Hematopoietic multipotent progenitor cell treated with erythropoietin and hydrocortisone succinate and interleukin-3 and kit ligand, for 15 days (in vitro differentiated cells): ENCODE measurements around the gene PPP4R3B.
"Not testable (repeated sequence)": the region's sequence is repeated elsewhere in the genome, so short reads cannot be mapped to it uniquely, and the experiment has no call there.

ENCODE experiments used
- DNase-seq: peaks from one replicate; pipeline ENCODE4 v3.0.0-alpha.2; 2015; ENCODE audit warnings: low spot score

PPP4R3B gene

GRCh38 chr2:55595536-55595935, 21.9 kb downstream of the PPP4R3B start:
- DNase-seq: no peak

DNA sequence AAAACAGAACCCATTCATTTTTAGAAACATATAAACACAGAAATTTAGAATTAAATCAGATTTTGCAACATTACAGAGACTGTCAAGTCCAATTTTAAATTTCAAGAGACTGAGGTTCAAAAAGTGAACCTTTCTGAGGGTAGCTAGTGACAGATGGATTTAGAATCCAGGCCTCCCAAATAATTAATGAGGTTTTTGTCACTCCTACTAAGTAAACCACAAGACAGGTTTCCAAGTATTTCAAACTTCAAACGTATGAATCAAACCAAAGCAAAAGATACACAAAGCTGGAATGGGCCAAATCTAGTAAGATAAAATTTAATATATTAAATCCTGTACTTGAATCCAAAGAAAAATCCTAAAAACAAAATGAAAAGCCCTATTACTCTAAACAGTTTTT, 25.3 kb downstream of the PPP4R3B start:
- no peak for DNase-seq

GRCh38 chr2:55590810-55591440, 26.5 kb downstream of the PPP4R3B start:
- peak; percentile 46 for DNase-seq

DNA sequence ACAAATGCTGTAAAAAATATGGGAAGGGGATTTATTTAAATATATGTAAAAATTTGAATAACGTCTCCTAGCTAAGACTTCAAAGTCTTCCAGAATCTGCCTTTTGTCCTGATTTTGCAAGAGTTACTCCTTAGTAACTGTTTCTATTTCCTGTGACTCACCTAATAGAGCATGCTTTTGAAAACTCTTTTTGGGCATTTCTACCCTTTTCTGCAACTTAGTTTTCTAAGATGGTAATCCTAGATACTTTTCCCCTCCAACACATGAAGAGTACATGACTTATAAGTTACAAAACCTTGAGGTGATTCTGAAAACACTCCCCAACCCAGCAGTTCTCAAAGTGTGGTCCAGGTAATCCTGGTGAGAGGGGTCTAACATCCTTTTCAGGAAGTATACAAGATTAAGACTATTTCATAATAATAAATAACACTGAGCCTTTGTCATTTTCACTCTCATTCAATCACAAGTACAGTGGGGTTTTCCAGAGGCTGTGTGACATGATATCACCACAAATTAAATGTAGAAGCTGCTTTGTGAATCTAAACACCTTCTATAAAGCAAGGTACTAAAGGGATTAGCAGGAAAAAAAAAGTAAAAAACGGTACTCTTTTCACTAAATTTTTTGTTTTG, 31.9 kb downstream of the PPP4R3B start:
- DNase-seq: no peak

DNA sequence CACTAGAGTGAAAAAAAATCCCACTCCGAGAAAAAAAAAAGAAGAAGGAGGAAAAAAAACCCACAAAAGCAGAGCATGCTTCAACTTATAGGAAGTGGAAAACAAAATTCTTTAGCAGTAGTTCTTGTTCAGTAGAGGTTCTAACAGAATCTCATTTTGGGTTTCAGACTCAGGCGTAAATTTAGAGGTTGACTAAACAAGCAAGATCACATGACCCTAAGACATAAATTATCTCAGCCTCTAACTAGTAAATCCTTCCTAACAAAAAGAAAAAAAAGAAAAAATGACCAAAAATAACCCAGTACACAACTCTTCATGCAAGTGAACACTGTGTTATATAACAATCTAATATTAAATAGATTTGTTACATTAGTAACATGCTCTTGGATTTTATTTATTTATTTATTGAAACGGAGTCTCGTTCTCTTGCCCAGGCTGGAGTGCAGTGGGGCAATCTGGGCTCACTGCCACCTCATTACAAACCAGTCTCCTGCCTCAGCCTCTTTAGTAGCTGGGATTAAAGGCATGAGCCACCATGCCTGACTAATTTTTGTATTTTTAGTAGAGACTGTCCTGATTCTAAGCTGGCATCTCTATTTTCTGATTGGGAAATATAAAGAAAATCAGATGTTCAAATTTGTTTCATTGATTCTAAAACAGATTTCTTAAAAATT, 35.4 kb downstream of the PPP4R3B start:
- DNase-seq: no peak

- peak; percentile 41 for DNase-seq
Measured at GRCh38 chr2:55581435-55581834, 36.0 kb downstream of the PPP4R3B start.

- DNase-seq: not testable (repeated sequence)
Measured at GRCh38 chr2:55569002-55569401, 48.4 kb downstream of the PPP4R3B start.

DNA sequence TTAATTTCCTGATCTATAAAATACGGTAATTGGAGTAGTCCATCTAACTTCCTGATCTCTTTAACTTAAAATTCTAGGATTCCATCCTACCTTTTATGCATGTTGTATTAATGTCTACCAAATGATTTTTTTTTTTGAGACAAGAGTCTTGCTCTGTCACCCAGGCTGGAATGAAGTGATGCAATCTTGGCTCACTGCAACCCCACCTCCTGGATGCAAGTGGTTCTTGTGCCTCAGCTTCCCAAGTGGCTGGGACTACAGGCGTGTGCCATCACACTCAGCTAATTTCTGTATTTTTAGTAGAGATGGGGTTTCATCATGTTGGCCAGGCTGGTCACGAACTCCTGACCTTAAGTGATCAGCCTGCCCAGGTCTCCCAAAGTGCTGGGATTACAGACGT, 50.1 kb downstream of the PPP4R3B start:
- no peak for DNase-seq

GRCh38 chr2:55565613-55566012, 51.8 kb downstream of the PPP4R3B start:
- DNase-seq: no peak

- no peak for DNase-seq
Measured at GRCh38 chr2:55560855-55561254, 56.6 kb downstream of the PPP4R3B start.

DNA sequence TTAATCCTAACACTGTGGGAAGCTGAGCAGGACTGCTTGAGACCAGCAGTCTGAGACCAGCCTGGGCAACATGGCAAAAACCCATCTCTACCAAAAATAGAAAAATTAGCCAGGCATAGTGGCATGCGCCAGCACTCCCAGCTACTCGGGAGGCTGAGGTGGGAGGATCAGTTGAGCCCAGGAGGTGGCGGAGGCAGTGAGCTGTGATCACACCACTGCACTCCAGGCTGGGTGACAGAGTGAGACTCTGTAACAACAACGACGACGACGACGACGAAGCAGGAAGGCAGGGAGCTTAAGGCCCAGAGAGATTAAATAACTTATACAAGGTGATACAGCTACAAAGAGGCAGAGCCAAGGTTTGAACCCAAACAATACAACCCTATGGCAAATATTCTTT, 60.6 kb downstream of the PPP4R3B start:
- no peak for DNase-seq

GRCh38 chr2:55555977-55556376, 61.4 kb downstream of the PPP4R3B start:
- DNase-seq: no peak

DNA sequence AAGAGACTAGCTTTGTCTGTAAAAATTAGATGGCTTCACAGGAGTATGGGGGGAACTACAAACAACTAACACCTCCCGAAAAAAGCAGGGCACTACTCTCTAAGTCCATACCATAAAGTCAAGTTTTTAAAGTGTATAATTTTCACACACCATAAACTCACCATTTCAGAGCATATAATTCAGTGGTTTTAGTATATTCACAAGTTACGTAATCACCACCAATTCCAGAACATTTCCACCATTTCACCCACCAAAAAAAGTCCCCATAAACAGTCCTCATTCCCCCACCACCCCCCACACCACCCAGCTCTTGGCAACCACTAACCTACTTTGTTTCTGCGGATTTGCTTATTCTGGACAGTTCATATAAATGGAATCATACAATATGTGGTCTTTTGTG, 64.1 kb downstream of the PPP4R3B start:
- DNase-seq: no peak

DNA sequence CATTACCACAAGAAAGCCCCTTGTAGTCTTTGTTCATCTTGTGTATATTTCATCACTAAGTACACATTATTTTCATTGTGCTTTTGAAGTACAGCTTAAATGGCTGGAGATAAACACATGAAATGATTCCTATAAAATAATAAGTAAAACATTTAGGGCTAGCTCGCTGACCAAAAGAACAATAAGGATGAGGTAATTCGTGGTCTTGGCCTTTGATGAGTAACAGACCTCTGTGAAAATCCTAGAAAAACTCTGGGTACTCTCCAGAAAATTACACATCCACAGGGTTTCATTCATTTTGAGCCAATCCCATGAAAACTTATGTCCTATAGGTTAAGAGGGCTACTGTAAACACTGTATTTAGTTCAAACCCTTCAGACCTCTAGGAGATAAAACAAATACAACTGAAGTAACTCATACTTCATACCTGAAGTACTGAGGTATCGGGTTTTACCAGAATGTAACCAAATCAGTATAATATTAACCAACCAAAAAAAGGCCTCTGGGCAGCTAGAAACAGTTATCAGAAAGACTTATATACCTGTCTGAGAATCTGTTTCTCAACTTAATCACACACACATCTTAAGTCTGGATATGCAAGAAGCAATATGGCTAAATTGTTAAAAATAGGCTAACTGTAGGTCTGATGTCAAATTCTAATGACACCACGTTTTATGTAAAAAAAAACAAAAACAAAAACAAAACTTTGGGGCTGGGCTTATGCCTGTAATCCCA, 66.9 kb downstream of the PPP4R3B start:
- DNase-seq: no peak

DNA sequence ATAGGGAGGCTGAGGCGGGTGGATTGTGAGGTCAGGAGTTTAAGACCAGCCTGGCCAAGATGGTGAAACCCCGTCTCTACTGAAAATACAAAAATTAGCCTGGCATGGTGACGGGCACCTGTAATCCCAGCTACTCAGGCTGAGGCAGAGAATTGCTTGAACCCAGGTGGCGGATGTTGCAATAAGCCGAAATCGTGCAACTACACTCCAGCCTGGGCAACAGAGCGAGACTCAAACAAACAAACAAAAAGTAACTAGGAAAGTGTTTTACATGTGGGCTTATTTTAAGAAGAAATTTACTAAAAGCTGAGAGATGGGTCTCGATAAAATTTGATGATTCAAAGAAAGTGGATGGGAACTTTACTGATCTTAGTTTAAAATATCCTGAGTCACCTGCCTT, 69.7 kb downstream of the PPP4R3B start:
- DNase-seq: not testable (repeated sequence)

GRCh38 chr2:55547001-55547400, 70.4 kb downstream of the PPP4R3B start:
- no peak for DNase-seq

- DNase-seq: no peak
Measured at GRCh38 chr2:55530539-55531081, 86.8 kb downstream of the PPP4R3B start.

DNA sequence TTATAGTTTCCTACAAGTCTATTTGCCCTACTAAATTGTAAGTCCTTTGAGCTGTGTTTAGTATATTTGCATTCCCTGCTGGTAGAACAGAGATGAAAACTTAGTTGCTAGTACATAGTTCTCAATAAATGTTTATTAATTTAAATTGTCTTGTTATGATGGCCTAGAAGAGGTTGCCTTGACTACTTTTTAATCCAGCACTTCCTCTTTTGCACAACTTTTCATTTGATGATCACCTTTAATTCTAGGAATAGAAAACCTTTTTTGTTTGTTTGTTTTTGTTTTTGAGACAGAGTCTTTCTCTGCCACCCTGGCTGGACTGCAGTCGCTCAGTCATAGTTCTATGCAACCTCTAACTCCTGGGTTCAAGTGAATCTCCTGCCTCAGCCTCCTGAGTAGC, 91.2 kb downstream of the PPP4R3B start:
- no peak for DNase-seq

DNA sequence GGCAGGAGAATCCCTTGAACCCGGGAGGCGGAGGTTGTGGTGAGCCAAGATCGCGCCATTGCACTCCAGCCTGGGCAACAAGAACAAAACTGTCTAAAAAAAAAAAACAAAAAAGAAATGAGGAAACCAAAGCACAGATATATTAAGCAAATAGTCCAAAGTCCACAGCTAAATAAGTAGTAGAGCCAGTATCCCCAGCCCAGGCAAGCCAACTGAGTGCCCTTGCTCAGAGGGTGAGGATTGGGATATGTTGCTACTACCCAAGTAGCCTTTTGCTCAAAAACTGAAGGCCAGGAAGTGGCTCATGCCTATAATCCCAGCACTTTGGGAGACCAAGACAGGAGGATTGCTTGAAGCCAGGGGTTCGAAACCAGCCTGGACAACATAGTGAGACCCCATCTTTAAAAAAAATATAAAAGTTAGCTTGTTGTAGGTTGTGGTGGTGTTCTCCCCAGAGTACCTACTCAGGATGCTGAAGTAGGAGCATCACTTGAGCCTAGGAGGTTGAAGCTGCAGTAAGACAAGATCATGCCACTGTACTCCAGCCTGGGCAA, 92.5 kb downstream of the PPP4R3B start:
- DNase-seq: no peak

DNA sequence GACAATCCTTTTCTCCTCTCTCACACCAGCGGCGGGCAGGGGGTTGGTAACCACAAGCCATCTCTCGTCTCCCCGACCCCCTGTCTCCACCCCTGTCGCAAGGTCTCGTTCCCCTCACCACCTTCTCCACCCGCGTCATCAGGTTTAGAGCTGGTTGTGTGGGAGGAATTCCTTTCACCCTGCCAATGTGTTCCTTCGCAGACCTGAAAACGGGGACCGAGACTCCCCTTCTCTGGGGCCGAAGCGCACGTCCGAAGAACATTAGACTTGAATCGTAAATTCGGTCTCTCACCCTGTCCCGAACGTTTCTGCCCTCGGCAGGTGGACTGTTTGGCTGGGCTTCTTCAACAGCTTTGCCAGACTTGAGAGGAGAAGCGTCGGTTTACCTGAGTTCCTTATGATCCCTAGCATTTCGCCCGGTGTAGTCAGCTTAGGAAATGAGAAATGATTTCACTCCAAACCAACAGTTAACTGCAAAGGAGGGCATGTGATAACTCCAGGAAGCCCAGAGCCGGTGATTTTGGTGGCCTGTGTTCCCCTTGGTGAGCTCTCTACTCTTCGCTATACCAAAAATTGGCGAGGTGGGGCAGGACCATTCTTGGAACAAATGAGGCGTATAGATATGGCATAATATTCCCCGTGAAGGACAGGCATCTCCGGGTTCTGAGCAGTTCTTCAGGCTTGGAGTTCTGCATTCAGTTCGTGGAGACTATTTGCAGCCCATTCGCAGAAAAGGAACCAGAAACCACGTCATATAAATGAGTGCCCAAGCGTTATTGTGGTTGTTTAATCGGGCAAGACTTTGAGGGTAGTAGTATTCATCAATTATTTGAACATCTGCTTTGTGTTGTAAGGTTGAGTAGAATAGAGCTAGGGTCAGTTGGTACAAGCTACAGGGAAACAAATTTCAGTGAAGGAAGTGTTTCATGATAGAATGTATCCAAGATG, 97.2 kb downstream of the PPP4R3B start:
- DNase-seq: peak; percentile 22

DNA sequence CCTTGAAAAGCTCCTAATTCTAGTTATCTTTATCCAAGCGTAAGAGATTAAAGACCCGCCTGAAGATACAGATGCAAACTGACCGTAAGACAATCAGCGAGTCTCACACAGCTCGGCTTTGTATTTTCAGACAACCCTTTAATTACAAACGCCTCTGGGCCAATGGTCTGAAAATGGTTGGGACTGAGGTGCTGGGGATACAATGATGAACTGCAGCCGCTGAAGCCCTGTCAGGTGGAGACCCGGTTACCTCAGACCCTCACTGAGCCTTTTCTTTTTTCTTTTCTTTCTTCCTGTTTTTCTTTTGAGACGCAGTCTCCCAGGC, 98.6 kb downstream of the PPP4R3B start:
- DNase-seq: no peak
